ENCODE results near the gene DIP2A. TPM values are rescaled to one million over a fixed set of nuclear protein-coding genes. Genes with fewer than 3 reads are reported as not detected.
"Not testable (repeated sequence)": the region's sequence is repeated elsewhere in the genome, so short reads cannot be mapped to it uniquely, and the experiment has no call there.

The DIP2A gene
- total and polyA plus RNA-seq, 3 donors from 2014 or later, result 42.5 to 104 (median 94.3) TPM

GRCh38 chr21:46570119-46570518, 111.4 kb downstream of the DIP2A start:
- no peaks in the 10 kb centered on the region for H3K4me1 ChIP-seq
- H3K27me3 ChIP-seq, result no peaks in the 10 kb centered on the region
- no peak overlapping the region for H3K4me3 ChIP-seq
- intact Hi-C loops (cut with DNase I; ENCODE audit: low total_unique reads), result no loop called here
- H3K36me3 ChIP-seq (ENCODE audit: low read depth, missing control alignments), result no peaks in the 10 kb centered on the region
- 68 to 73% methylated on average over 2 of the region's 2 CpGs for WGBS, 2 donors
- no peak for DNase-seq
- no peak for TF ChIP-seq POLR2A (IDR thresholded peaks at IDR 0.05)
- TF ChIP-seq CTCF (IDR thresholded peaks at IDR 0.05), result no peak
- no peak overlapping the region for H3K27ac ChIP-seq
- H3K9me3 ChIP-seq, result no peaks in the 10 kb centered on the region

GRCh38 chr21:46570631-46571030, 111.9 kb downstream of the DIP2A start:
- no peaks in the 10 kb centered on the region for H3K36me3 ChIP-seq (ENCODE audit: low read depth, missing control alignments)
- TF ChIP-seq CTCF (IDR thresholded peaks at IDR 0.05) (no peak), POLR2A (IDR thresholded peaks at IDR 0.05) (no peak)
- no peaks in the 10 kb centered on the region for H3K27me3 ChIP-seq
- no peak for DNase-seq
- no peak overlapping the region for H3K4me3 ChIP-seq
- no peaks in the 10 kb centered on the region for H3K4me1 ChIP-seq
- no peak overlapping the region for H3K27ac ChIP-seq
- intact Hi-C loops (cut with DNase I; ENCODE audit: low total_unique reads), result no loop called here
- H3K9me3 ChIP-seq, result no peaks in the 10 kb centered on the region

- Histone ChIP-seq H3K4me1 (no peaks in the 10 kb centered on the region), H3K27ac (no peak overlapping the region), H3K27me3 (no peaks in the 10 kb centered on the region), H3K9me3 (no peaks in the 10 kb centered on the region), H3K4me3 (no peak overlapping the region), H3K36me3 (ENCODE audit: low read depth, missing control alignments) (no peaks in the 10 kb centered on the region)
- WGBS, 2 donors, result 96 to 100% methylated on average over 1 of the region's 1 CpG
- TF ChIP-seq POLR2A (IDR thresholded peaks at IDR 0.05), result no peak
- TF ChIP-seq CTCF (IDR thresholded peaks at IDR 0.05), result no peak
- intact Hi-C loops (cut with DNase I; ENCODE audit: low total_unique reads), result no loop called here
- no peak for DNase-seq
Observed at GRCh38 chr21:46572850-46573249, 114.2 kb downstream of the DIP2A start.

GRCh38 chr21:46577786-46578185, 119.1 kb downstream of the DIP2A start:
- H3K4me3 ChIP-seq; H3K27me3 ChIP-seq; H3K27ac ChIP-seq; H3K4me1 ChIP-seq; H3K36me3 ChIP-seq (ENCODE audit: low read depth, missing control alignments); DNase-seq; intact Hi-C loops (cut with DNase I; ENCODE audit: low total_unique reads); H3K9me3 ChIP-seq: not testable (repeated sequence)
- 90 to 92% methylated on average over 5 of the region's 5 CpGs for WGBS, 2 donors

GRCh38 chr21:46579394-46579793, 120.7 kb downstream of the DIP2A start:
- H3K36me3 ChIP-seq (ENCODE audit: low read depth, missing control alignments); H3K27ac ChIP-seq; H3K9me3 ChIP-seq; DNase-seq; intact Hi-C loops (cut with DNase I; ENCODE audit: low total_unique reads); H3K27me3 ChIP-seq; H3K4me3 ChIP-seq; H3K4me1 ChIP-seq: not testable (repeated sequence)
- WGBS, 2 donors, result 81 to 97% methylated on average over 2 of the region's 2 CpGs

GRCh38 chr21:46581780-46582307, 123.2 kb downstream of the DIP2A start:
- intact Hi-C loops (cut with DNase I; ENCODE audit: low total_unique reads), result no loop called here
- H3K4me3 ChIP-seq, result no peak overlapping the region
- DNase-seq, result no peak
- H3K27ac ChIP-seq, result no peak overlapping the region
- H3K27me3 ChIP-seq, result no peaks in the 10 kb centered on the region
- no peaks in the 10 kb centered on the region for H3K36me3 ChIP-seq (ENCODE audit: low read depth, missing control alignments)
- H3K4me1 ChIP-seq, result no peaks in the 10 kb centered on the region
- H3K9me3 ChIP-seq, result no peaks in the 10 kb centered on the region
- WGBS, 2 donors, result 93 to 94% methylated on average over 3 to 5 of the region's 5 CpGs
- no peak for TF ChIP-seq CTCF (IDR thresholded peaks at IDR 0.05)
- TF ChIP-seq POLR2A (IDR thresholded peaks at IDR 0.05), result no peak
